SHP77 treated with DMSO at 0.1 percent for 48 hours (cell line): ENCODE measurements around the gene CCDC146.
A peak's percentile ranks its signal among the peaks of the same experiment; 100 is the strongest.
"Not testable (repeated sequence)": the region's sequence is repeated elsewhere in the genome, so short reads cannot be mapped to it uniquely, and the experiment has no call there.

Experiments used
- DNase-seq: peaks from one replicate; lab custom pipeline; 2025; lab: John Stamatoyannopoulos, UW

CCDC146 gene

DNA sequence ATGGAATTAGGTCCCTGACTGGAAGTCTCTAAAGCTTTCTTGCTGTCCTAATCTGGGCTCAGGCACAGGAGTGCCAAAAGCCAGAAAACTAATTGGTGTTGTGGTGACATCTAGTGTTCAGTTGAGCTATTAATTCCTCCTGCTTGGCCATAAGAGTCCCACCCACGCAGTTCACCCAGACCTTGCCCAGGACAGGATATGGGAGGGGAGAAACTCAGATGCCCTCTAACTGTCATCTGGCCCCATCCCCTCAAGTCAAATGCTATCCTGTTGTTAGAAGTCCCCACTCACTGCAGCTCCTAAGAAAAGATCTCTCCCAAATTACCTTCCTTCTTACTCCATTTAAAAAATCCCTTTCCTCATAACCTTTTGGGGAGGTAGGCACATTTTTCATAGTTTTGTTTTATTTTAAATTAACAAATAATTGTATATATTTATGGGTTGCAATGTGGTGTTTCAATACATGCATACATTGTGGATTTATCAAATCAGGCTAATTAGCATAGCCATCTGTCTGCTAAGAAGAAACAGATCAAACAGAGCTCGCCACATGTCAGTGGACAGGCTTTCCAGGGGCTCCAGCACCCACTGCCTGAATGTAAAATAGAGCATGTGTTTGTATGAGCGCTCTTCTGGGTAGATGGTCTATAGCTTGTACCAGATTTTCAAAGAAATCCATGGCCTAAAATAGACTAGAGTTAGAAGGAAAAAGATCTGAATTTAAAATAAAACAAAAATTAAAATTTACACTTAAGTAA, 209.7 kb downstream of the CCDC146 start:
- peak; percentile 62 for DNase-seq

DNA sequence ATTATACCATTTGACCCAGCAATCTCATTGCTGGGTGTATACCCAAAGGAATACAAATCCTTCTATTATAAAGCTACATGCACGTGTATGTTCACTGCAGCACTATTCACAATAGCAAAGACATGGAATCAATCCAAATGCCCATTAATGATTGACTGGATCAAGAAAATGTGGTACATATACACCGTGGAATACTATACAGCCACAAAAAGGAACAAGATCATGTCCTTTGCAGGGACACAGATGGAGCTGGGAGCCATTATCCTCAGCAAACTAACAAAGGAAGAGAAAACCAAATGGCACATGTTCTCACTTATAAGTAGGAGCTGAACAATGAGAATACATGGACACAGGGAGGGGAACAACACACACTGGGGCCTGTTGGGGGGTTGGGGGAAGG, 211.6 kb downstream of the CCDC146 start:
- DNase-seq: not testable (repeated sequence)

DNA sequence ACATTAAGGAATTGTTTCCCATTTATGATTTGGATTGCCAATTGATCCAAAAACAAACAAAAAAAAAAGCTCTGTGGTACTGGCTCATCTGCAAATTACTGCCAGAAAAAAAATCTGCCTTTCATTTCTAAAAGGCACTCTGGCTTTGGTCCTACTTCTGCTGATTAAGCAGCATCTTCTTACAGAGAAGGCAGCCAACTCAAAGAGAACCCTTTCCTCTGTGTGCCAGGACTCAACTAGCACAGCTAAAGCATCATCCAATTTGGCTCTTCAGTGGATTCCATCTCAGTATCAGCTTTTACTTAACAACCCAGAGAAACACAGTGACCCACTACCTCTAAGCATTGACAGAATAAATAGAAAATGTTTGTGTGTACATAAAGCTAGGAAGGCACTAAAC, 213.2 kb downstream of the CCDC146 start:
- DNase-seq: no peak

DNA sequence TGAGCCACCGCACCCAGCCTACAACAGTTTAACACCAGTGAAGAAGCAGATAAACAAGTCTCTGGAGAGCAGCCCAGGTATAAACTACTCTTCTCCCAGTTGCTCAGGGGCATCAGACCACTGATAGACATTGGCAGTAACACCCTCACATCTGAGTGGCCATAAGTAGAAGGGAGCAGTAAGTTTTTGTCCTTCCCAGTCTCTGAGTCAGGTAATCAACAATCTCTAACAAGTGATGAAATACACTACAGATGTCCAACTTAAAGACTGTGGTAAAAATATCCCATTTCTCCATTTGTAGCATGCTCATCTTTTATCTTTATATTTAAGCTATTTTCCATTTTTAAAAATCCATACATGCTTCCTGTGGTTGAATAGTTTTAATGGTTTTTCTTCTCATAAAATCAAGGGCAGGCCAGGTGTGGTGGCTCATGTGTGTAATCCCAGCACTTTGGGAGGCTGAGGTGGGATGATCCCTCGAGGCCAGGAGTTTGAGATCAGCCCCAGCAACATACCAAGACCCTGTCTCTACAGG, 215.1 kb downstream of the CCDC146 start:
- DNase-seq: no peak

DNA sequence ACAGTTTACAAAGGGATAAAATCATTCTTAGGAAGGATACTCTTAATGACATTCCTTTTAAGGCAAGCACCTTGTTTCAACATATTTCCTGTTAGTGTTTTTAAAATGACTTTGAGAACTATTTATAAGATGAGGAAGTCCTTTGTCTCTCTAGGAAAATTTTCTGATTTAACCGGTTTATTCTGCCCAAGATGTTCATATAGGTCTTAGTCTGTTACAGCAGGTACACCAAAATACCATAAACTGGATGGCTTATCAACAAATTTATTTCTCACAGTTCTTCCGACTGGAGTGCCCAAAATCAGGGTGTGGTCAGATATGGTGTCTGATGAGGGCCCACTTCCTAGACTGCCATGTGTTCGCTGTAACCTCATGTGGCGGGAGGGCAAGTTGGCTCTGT, 215.8 kb downstream of the CCDC146 start:
- no peak for DNase-seq

DNA sequence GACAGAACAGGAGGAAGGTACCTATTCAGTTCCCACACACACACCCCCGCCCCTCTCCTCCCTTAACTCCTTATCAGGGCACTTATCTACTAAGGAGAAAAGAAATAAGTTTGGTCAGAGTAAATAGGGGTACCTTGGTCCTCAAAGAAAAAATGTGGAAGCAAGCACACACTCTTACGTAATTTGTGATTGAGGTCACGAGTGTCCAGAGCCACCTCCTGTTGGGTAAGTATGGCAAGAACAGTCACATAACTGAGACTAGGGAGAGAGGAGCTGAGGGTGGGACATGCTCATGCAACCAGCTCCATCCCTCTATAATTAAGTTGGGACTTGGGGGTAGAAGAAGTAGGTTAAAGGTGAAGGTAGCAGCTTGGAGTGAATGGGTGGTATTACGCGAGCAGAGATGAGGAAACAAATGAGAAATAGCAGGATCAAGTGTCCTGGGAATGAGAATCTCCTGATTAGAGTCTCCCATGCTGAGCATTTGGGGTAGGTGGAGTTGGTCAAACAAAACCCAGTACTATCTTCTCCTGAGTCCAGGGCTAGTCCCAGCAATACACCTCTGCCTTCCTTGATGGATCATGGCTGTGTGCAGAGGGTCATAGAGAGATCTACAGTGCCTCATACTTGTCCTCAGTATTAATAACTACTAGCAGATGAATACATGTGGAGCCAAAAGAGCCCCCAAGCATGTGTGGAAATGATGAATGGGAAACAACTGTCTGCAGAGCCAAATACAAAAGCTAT, 216.6 kb downstream of the CCDC146 start:
- no peak for DNase-seq

DNA sequence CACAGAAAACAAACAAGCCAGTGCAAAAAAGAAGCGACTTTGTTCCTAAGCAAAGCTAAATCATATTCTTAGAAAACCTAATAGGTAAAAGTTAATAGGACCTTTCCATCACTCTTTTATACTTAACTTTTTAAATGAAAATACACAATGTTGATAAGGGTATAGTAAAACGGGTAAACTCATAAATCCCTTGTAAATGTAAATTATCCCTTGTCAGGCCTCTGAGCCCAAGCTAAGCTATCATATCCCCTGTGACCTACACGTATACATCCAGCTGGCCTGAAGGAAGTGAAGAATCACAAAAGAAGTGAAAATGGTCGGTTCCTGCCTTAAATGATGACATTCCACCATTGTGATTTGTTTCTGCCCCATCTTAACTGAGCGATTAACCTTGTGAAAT, 217.3 kb downstream of the CCDC146 start:
- no peak for DNase-seq
